ENCODE results near the gene PALM.
"Not testable (repeated sequence)": the region's sequence is repeated elsewhere in the genome, so short reads cannot be mapped to it uniquely, and the experiment has no call there.

The PALM gene

DNA sequence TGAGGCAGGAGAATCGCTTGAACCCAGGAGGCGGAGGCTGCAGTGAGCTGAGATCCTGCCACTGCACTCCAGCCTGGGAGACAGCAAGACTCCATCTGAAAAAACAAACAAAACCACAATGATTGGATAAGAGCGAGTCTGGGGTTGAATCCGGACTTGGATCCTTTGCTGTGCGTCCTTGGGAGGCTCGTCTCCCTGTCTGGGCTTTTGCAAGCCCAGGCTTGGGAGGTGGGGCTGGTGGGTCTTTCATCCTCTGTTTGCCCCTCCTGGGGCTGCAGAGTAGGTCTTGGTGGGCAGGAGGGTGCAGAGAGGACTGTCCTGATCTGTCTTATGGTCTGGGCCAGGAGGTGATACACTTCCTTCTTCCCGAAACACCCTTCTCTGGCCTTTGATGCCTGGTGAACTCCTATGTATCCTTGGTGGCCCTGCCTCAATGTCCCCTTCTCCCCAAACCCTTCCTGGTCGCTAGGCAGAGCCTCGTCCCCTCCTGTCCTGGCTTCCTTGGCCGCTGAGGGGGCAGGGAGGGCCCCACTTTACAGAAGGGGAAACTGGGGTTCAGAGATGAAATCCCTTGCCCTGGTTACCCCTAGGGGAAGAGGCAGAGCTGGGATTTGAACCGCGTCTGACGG, 16.8 kb downstream of the PALM start:
- no peak for TF ChIP-seq POLR2A (IDR thresholded peaks at IDR 0.05; ENCODE audit: low read depth, low read length)
- FAIRE-seq (no peak), DNase-seq (ENCODE audit: insufficient read length, low spot score) (no peak)

DNA sequence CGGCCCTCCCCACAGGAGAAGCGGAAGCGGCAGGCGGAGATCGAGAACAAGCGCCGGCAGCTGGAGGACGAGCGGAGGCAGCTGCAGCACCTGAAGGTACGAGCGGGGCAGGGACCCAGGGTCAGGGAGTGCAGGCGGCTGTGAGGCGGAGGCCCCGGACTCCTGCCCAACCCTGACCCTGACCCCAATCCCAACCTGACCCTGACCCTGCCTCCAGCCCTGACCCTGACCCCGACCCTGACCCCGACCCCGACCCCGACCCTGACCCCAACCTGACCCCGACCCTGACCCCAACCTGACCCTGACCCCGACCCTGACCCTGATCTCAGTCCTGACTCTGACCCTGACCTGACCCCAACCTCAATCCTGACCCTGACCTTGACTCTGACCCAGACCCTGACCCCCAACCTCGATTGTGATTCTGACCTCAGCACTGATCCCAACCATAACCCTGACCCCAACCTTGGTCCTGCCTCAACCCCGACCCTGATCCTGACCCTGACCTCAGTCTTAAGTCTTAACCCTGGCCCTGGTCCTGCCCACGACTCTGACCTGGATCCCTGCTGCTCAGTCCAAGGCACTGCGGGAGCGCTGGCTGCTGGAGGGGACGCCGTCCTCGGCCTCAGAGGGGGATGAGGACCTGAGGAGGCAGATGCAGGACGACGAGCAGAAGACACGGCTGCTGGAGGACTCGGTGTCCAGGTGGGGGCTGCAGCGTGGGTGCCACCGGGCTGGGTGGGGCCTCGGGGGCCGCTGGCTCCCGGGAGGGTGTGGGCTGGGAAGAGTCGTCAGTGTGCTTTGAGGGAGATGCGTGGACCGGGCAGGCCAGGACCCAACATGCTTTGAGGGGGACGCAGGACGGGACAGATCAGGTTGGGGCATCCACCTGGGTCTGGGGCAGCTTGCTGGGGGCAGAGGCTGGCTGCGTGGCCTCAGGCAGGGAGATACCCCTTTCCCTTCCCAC, 18.5 kb downstream of the PALM start:
- no peak for TF ChIP-seq POLR2A (IDR thresholded peaks at IDR 0.05; ENCODE audit: low read depth, low read length)
- FAIRE-seq = no peak
- no peak for DNase-seq (ENCODE audit: insufficient read length, low spot score)

DNA sequence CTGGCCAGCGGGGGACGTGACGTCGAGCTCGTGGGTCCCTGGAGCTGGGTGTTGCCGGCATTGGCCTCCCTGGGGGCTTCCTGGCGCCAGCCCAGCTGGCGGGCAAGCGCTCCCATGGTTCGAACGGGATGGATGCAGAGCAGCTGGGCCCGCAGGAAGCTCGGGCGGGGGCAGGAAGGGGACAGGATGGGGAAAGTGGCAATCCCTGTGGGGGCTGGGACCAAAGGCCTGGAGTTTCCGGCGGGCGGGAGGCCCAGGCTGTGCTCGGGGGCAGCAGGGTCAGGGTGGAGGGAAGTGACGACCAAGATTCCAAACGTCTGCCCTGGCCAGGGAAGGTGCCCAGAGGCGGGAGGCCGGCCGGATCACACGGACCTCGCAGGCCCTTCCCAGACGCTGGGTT, 19.3 kb downstream of the PALM start:
- no peak for TF ChIP-seq POLR2A (IDR thresholded peaks at IDR 0.05; ENCODE audit: low read depth, low read length)
- FAIRE-seq = no peak

DNA sequence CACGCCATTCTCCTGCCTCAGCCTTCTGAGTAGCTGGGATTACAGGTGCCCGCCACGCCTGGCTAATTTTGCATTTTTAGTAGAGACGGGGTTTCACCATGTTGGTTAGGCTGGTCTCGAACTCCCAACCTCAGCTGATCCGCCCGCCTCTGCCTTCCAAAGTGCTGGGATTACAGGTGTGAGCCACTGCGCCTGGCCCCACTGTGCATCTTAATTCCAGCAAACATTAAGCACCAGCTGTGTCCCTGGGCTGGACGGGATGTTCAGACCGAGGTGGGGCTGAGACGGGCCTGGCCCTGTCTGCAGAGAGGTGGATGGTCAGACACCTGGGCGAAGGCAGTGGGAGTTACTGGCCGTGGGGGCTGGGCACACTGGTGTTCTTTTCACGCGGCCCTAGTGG, 20.8 kb downstream of the PALM start:
- not testable (repeated sequence) for FAIRE-seq; DNase-seq (ENCODE audit: insufficient read length, low spot score)

More for the DNA sequence above, 19.3 kb downstream of the PALM start:
- DNase-seq (ENCODE audit: insufficient read length, low spot score) = no peak

DNA sequence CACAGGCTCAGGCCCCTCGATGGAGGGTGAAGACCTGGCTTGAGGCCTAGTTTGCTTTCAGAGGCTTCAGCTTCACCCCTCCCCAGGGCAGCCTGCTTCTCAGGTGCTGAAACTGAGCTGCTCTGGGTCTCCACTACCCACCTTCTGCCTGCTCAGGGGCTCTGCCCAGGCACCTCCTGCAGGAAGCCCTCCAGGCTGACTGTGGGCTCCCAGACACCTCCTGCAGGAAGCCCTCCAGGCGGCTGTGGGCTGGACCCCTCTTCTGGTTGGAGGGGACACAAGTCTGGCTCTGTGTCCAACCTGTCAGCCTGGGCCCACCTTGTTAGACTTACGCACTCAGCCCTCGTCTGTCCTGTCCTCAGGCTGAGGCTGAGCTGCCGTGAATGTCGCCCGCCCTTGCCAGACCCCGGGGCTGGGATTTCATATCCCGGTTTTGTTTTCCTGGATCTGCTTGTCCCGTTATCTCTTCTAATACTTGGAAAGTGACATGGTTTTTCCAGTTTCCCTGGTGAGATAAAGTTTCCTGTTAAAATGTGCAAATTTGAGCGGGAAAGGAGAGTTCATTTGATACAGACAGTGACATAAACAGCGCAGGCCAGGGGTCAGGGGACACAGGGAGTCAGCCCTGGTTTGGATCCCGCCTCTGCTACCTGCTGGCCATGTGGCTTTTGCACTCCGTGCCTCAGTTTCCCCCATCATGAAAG, 21.4 kb downstream of the PALM start:
- FAIRE-seq (no peak), DNase-seq (ENCODE audit: insufficient read length, low spot score) (no peak)
- no peak for TF ChIP-seq POLR2A (IDR thresholded peaks at IDR 0.05; ENCODE audit: low read depth, low read length)

DNA sequence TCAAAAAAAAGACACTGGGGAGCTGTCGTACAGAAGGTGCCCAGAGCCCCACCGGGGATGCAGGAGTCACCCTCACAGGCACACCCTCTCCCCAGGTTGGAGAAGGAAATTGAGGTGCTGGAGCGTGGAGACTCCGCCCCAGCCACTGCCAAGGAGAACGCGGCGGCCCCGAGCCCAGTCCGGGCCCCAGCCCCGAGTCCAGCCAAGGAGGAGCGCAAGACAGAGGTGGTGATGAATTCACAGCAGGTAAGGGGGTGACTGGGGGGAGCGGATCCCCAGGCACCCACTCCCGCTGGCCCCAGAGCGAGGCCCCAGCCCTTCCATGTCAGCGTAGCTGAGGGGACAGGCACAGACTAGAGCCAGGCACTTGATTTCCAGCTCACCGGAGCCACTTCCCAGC, 22.3 kb downstream of the PALM start:
- no peak for DNase-seq (ENCODE audit: insufficient read length, low spot score)
- no peak for FAIRE-seq
- no peak for TF ChIP-seq POLR2A (IDR thresholded peaks at IDR 0.05; ENCODE audit: low read depth, low read length)

DNA sequence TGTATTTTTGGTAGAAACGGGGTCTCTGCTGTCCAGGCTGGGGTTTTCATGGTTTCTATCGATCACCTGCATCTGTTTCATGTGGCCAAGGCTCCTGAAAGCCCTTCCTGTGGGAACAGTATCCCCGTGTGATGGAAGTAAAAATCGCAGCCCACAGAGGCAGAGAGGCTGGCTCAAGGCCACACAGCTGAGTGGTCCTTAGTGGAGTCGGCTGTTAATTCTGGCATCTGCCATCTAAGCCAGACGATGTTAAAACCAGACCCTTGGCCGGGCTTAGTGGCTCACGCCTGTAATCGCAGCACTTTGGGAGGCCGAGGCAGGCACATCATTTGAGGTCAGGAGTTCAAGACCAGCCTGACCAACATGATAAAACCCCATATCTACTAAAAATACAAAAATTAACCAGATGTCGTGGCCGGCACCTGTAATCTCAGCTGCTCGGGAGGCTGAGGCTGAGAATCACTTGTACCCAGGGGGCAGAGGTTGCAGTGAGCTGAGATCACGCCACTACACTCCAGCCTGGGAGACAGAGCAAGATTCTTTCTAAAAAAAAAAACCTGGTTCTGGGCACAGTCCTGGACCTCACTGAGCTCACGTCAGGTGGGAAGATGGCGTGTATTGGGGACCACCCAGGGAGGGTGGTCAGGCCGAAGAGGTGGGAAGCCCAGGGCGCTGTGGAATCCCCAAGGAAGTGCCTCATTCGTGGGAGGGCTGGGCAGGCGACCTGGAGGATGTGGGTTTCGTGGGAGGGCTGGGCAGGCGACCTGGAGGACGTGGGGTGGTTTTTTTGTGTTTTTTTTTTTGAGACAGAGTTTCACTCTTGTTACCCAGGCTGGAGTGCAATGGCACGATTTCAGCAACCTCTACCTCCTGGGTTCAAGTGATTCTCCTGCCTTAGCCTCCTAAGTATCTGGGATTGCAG, 23.7 kb downstream of the PALM start:
- FAIRE-seq = no peak
- no peak for TF ChIP-seq POLR2A (IDR thresholded peaks at IDR 0.05; ENCODE audit: low read depth, low read length)
- DNase-seq (ENCODE audit: insufficient read length, low spot score) = no peak

DNA sequence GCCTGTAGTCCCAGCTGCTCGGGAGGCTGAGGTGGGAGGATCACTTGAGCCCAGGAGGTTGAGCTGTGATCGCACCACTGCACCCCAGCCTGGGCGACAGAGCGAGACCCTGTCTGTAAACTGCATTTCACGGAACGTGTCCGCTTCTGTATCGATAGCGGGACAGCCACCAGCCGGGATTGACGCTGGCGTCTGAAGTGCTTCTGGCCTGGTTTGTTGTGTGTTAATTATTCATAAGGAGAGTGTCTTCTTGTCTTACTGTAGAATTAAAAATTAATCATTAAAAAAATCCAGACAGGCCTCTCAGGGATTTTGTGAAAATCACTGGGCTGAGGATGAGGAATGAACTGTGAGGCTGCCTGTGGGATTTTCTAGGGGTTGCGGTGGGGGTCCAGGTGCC, 26.0 kb downstream of the PALM start:
- no peak for TF ChIP-seq POLR2A (IDR thresholded peaks at IDR 0.05; ENCODE audit: low read depth, low read length)
- no peak for DNase-seq (ENCODE audit: insufficient read length, low spot score)
- no peak for FAIRE-seq

DNA sequence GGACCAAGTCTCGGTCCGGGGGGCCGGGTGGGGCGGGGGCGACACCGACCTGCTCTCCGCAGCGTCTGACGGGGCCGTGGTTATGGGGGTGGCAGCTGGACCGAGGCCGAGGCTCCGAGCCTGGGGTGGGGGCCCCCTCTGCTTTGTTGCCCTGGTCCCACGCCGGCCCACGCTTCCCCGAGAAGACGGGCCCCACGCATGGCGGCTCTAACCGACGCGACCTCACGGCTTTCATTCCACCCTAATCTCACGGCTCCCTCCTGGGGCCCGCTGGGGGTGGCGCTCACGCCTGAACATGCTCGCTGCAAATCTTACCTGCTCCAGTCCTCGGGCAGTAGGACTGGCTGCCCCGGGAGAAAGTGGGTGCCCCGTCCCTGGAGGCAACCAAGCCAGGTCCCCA, 27.4 kb downstream of the PALM start:
- TF ChIP-seq POLR2A (IDR thresholded peaks at IDR 0.05; ENCODE audit: low read depth, low read length) = no peak
- DNase-seq (ENCODE audit: insufficient read length, low spot score) = no peak
- FAIRE-seq = no peak

DNA sequence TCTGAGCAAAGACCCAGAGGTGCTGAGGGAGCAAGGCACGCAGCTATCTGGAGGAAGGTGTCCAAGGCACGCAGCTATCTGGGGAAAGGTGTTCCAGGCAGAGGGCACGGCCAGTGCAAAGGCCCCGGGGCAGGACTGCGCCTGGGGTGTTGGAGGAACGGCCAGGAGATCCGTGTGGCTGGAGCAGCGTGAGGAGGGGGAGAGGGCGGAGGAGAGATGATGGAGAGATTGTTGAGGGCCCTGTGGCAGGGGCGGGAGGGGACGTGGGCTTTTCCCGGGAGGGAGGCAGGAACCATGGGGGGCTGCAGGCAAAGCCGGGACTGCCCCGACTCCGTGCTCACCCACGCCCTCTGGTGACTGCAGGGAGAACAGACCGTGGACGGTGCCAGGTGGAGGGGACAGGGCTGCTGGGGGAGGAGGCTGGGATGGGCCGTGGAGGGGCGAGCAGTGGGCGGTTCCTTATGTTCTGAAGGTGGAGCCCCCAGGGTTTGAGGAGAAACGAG, 28.9 kb downstream of the PALM start:
- TF ChIP-seq POLR2A (IDR thresholded peaks at IDR 0.05; ENCODE audit: low read depth, low read length) = no peak
- FAIRE-seq = no peak
- peak; percentile 65 for DNase-seq (ENCODE audit: insufficient read length, low spot score)

DNA sequence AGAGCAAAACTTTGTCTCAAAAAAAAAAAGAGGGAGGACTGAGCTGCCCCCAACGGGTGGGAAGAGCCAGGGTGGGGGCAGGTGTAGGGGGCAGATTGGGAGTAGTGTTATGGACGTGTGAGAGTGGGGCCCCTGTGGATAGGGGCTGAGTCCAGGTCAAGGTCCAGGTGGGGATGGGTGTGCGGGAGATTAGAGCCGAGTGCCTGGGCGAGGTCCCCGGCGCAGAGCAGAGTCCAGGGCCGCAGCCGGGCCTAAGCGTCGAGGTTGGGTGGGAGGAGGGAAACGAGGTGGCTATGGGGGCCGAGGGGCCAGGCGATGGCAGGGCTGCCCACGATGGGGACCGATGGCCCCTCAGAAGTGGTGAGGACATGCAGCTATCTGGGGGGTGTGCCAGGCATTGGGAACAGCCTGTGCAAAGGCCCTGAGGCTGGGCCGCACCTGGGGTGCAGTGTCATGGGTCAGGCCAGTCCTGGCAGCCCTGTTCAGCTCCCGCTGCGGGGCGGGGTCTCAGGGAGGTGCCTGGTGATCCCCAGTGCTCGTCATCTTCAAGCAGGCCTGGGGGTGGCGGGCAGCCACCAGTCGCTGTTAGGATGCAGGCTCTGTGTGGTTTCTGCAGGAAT, 29.9 kb downstream of the PALM start:
- DNase-seq (ENCODE audit: insufficient read length, low spot score) = no peak
- TF ChIP-seq POLR2A (IDR thresholded peaks at IDR 0.05; ENCODE audit: low read depth, low read length) = no peak
- FAIRE-seq = no peak

DNA sequence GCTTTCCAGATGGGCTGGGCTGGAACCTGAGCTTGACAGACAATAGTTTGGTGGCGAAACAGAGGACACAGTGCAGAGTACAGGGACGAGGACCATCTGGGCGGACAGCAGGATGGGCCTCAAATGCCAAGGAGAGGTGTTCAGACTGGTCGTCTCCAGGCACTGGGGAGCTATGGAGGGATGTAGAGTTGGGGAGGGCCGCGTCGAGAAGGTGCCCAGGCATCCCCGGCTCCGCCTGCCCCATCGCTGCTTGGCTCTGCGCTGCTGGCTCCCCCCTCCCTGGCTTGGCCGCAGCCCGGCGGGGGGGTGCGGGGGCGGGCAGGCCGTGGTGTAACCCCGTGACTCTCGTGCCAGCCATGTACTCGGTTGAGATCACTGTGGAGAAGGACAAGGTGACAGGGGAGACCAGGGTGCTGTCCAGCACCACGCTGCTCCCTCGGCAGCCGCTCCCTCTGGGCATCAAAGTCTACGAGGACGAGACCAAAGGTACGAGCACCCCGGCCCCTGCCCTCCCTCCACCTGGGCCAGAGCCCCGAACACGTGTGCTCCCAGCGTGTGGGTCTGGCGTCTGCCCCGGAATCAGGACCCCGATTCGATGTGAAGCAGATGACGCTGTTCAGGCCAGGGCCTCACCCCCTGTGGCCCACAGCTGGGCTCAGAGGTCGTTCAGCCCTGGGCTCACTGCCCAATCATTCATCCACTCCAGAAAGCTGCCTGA, 31.4 kb downstream of the PALM start:
- TF ChIP-seq POLR2A (IDR thresholded peaks at IDR 0.05; ENCODE audit: low read depth, low read length) = no peak
- no peak for FAIRE-seq

DNA sequence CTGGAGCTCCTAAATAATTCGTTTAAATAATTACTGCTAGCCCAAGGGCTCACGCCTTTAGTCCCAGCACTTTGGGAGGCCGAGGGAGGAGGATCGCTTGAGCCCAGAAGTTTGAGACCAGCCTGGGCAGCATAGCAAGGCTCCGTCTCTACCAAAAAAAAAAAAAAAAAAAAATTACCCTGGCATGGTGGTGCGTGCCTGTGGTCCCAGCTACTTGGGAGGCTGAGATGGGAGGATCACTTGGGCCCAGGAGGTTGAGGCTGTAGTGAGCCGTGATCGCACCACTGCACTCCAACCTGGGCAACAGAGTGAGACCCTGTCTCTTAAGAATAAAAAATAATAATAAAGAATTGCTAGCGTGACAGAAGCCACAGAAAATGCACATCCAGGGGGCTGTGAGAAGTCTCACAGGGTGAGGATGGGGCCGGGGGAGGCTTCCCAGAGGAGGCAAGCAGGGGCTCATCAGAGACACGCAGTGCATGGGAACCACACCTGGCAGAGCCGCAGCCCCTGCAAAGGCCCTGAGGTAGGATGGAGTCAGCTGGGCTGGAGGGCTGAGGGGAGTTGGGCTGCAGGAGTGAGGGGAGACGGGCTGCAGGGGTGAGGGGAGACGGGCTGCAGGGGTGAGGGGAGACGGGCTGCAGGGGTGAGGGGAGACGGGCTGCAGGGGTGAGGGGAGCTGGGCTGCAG, 32.2 kb downstream of the PALM start:
- DNase-seq (ENCODE audit: insufficient read length, low spot score); FAIRE-seq: not testable (repeated sequence)

More for the DNA sequence above, 31.4 kb downstream of the PALM start:
- no peak for DNase-seq (ENCODE audit: insufficient read length, low spot score)

All from H54 (cell line).